Measurements from ENCODE around the gene ATG9B.
A peak's percentile ranks its signal among the peaks of the same experiment; 100 is the strongest.
"Not testable (repeated sequence)": the region's sequence is repeated elsewhere in the genome, so short reads cannot be mapped to it uniquely, and the experiment has no call there.

Gene ATG9B

DNA sequence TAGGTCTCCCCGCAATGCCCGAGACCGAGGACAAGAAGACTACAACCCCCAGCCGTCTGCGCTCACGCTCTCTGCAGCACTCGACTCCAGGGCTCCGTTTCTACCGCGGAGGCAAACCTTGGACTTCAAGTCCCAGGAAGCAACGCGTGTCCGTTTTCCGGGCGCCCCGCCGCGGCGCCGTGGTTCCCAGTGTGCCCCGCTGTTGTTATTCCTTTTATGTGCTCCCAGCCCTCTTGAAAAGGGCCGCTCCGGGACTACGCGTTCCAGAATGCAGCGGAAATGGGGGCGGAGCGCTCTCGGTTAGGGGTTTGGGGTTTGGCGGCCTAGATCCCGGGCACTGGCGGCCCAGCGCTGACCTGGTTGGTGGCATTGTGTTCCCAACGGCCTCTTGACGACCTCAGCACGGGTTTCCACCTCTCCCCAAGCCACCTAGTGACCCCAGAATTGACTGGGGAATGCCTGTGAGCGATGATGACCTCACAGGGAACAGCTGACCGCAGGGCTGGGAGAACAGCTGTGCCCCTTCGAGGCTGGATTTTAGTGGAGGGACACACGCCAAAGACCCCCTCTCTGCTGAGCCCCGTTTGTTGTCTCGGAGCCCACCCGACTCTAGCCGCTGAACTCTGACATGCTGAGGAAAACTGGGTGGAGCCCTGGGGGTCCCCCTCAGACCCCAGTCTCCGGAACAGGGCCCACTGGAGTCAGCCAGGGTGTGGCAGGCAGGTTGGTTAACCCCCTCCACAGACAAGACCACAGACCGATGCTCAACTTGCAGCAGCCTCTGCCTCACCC is 33.9 kb upstream of the ATG9B start:
- peak; percentile 100 for DNase-seq (ENCODE audit: low read depth, low spot score)

DNA sequence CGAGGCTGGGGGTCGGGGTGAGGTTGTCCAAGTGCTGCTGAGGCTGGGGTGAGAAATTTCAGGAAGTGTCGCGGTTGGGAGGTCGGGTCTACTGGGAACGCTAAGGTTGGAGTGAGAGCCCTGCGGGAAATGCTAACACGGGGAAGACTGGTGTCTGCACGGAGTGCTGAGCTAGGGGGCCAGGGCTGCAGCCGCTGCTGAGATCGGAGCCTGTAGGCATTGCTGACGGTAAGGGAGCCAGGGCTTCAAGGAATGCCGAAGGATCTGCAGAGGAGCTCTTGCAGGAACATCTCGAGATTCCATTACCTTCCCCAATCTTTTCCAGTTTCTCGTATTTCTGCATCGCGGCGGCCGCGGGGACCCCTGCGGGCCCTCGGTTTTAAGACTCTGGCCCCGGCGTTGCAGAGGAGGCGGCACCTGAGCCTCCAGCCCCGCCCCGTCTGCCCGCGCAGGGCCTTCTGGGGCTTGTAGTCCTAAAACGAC is 33.3 kb upstream of the ATG9B start, which contains the start of gene CDK5:
Gene CDK5, minus strand, starts transcription at position 392 of the 483 bp plus-strand sequence. Its CDS starts 49 bp downstream, at position 343.
- no peak for DNase-seq (ENCODE audit: low read depth, low spot score)

DNA sequence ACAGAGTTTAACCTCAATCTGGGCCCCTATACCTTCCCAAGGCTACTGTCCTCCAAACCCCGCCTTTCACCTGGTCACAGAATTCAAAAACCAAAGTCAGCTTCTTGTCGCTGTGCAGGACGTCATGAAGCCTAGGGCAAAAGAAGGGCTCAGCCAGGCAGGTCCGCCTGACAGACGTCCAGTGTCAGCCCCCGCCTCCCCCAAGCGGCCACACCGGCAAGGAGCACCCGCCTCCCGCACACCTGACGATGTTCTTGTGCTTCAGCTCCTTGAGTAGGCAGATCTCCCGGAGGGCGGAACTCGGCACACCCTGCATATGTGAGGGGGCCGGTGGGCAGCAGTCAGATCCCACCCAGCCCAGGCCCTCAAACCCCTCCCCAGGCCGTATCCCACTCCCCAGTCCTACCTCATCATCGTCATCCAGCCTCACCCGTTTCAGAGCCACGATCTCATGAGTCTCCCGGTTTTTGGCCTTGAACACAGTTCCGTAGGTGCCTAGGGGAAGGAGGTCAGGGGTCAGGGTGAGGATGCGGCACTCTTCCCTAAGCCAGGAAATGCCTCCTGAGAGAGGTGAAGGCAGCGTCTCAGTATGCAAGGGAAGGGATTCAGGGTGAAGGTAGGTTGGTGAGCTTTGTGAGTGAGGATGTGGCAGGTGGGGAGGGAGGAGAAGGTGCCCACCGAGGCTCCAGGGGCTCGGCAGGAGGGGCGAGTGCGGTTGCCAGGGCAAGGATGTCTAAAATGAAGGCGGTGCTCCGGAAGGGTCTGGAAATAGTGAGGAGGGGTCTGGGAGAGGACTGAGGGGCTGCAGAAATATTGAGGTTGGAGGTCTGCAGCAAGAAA is 32.6 kb upstream of the ATG9B start:
- peak; percentile 83 for DNase-seq (ENCODE audit: low read depth, low spot score)

DNA sequence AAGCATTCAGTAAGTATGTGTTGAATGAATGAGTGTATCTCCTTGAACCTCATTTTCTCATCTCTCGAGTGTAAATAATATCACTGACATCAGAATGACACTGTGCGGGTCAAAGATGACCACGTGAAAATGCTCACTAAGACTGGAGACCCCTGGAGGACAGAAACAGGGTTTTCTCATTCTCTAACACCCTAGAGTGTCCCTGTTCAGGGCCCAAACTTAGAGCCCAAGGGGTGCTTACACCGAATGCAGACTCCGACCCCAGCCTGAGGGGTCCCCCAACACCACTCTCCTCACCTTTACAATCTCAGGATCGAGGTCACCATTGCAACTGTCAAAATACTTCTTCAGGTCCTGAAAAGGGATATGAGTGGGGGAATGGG is 32.0 kb upstream of the ATG9B start:
- DNase-seq (ENCODE audit: low read depth, low spot score) = no peak

DNA sequence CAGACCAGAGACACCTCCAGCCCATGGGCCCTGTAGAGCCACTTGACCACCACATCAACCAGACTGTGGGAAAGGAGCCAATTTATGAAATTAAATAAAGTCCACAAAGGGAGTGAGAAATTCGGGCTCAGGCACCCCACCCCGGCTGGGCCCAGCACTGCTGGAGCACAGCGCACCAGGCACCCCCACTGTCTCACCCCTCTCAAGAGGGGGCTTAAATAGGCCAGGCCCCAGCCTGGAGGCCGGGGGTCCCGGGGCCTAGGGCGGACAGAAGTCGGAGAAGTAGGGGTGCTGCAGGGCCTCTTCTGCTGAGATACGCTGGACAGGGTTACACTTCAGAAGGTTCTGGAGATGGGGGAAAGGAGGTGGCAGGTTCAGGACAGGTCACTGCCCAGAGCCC is 29.5 kb upstream of the ATG9B start:
- DNase-seq (ENCODE audit: low read depth, low spot score) = no peak

DNA sequence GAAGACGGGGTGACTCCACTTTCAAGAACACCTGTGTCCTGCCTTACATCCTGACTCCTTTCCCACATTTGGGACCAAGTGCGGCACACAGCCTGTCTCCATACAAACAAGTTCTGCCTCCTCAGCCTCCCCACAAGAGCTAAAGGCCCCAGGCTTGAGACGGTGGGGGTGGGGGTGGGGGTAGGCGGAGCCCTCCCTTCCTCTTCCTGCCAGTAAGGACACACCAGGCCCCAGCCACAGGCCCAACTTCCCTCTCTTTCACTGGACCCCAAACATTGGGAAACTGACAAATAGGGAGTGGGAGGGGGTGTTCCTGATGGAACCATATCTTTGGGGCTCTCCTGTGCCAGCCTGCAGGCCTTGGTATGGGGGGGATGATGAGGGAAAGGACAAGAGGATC is 28.8 kb upstream of the ATG9B start:
- DNase-seq (ENCODE audit: low read depth, low spot score) = peak; percentile 50

DNA sequence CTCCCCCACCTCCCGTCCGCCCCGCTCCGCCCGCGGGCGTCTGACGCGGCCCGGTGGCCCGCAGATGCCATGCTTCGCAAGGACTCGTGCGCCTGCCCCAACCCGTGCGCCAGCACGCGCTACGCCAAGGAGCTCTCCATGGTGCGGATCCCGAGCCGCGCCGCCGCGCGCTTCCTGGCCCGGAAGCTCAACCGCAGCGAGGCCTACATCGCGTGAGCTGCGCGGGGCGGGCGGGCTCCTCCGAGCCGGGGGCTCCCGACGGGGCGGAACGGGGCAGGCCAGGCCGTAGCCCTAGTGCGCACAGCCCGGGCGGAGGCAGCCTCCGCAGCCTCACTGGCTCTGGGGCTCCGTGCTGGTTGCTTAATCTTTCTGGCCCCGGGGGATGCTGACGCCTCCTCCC is 26.8 kb upstream of the ATG9B start:
- peak; percentile 92 for DNase-seq (ENCODE audit: low read depth, low spot score)

DNA sequence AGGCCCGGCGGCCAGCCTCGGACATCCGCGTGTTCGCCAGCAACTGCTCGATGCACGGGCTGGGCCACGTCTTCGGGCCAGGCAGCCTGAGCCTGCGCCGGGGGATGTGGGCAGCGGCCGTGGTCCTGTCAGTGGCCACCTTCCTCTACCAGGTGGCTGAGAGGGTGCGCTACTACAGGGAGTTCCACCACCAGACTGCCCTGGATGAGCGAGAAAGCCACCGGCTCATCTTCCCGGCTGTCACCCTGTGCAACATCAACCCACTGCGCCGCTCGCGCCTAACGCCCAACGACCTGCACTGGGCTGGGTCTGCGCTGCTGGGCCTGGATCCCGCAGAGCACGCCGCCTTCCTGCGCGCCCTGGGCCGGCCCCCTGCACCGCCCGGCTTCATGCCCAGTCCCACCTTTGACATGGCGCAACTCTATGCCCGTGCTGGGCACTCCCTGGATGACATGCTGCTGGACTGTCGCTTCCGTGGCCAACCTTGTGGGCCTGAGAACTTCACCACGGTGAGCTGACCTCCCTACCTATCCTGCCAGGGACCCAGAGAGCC is 24.7 kb upstream of the ATG9B start:
- no peak for DNase-seq (ENCODE audit: low read depth, low spot score)

DNA sequence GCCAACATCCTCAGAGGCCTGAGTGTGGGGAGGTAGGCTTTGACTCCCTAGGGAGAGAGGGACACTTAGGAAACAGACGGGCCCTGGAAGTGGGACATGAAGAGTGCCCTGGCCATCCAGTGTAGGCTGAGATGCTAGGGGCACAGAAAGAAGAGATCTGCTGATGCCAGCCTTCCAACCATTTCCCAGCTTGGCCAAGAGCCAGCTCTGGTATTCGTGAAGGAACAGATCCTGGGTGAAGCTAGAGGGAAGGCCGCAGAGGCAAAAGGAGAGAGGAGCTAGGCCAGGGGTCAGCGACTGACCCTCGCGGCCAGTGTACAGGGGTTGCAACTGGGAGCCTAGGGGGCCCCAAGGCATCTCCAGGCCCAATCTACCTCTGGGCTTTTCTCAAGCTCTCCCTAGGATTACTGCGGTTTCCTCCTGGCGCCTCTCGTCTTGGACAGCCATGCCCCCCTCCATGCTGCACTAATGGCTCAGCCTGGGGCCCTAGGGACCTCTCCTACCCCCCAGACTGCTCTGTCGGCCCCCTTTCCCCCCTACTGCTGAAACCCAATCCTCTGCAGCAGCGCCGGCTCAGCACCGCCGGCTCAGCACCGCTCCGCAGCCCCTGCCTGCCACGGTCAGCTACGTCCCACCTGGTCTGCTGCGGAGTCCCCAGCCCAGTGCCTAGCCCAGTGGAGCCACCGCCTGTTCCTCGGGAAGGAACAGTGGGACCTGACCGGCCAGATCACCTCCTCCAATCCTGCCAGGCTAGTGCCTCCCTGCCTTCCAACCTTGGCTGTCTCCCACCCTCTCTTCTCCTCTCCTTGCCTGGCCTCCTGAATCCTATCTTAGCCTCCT is 23.9 kb upstream of the ATG9B start, which contains the start of gene ASIC3:
Gene ASIC3, plus strand, starts transcription at position 556 of the 840 bp plus-strand sequence. CDS start 355 bp downstream, outside the sequence.
- DNase-seq (ENCODE audit: low read depth, low spot score) = no peak

DNA sequence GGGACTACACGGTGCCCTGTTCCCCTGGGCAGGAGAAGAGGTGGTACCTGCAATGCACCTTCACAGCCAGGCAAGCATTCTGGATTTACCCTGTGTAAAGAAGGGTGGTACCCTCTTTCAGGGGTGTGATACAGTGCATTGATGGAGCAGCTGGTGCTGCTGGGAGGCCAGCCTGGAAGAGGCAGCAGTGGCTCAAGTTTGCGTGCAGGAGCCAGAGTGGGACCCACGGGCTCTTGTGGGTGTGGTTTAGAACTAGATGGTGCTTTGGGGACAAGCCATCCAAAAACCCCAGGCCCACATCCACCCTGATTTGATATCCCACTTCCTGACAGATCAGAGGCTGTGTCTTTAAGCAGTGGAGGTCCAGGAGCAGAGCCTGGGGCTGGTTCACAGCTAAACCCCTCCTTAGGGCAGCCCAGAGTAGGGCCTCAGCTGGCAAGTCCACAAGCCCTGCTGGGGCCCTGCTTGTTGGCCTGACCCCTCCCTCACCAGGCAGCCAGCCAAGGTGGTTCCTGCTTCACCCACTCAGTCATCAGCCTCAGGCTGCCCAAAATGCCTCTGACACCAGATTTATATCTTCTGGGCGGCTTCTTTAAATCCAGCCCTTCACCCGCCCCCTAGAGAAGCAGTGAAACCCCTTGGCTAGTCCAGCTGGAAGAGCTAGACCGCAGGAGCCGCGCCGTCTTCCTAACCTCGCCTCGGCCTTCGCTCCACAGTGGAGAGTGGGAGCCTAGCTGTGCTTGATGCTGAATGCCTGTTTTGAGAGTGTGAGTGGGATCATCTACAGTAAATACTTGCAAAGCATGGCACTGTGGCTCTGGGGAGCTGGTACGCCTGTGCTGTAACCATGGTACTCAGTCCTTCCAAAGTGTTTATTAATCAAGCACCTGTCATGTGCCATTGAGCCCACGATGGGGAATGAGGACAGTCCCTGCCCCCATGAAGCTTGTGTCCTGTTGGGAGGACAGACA is 22.6 kb upstream of the ATG9B start:
- no peak for DNase-seq (ENCODE audit: low read depth, low spot score)

DNA sequence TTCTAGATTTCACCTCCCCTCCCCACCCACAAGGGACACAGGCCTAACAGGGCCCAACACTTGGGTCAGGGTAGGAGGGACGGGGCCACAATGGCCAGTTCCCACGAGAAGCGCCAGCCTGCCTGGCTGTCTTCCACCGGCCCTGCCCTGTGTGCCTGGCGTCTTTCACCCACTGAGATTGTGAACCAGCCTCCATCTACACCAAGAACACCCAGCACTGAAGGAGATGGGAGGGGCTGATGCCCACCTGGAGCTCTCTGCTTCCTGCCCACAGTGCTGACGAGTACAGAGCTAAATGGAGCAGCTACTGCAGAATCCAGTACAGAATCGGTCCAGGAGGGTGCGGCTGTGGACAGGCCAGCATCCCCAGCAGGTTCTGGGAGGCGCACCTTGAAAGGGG is 21.7 kb upstream of the ATG9B start:
- no peak for DNase-seq (ENCODE audit: low read depth, low spot score)

DNA sequence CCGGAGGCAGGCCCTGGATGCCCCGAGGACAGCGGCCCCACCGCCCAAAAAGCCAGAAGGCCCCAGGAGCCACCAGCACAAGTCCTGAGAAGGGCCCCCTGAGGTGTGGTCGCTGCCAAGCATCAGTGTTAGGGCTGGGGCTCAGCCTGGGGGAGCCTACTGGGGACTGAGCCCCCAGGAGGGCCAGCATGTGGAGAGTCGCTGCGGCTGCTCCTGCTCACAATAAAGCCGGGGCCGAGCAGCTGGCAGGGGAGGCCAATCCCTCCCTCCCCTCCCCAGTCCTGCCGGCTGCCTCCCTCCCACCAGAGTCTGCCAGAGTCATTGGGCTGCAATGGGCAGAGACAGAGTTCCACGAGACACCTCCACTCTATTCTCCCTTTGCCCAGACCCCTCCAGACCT is 21.0 kb upstream of the ATG9B start:
- no peak for DNase-seq (ENCODE audit: low read depth, low spot score)

DNA sequence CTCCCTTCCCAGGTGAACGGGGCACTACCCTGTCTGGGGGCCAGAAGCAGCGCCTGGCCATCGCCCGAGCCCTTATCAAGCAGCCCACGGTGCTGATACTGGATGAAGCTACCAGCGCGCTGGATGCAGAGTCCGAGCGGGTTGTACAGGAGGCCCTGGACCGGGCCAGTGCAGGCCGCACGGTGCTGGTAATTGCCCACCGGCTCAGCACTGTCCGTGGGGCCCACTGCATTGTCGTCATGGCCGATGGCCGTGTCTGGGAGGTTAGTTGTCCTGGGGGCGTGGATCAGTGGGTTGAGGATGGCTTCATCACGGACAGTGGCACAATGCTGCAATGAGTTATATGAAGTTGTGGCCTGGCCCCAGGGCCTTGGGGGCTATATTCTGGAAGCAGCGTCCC is 19.7 kb upstream of the ATG9B start:
- DNase-seq (ENCODE audit: low read depth, low spot score) = no peak

DNA sequence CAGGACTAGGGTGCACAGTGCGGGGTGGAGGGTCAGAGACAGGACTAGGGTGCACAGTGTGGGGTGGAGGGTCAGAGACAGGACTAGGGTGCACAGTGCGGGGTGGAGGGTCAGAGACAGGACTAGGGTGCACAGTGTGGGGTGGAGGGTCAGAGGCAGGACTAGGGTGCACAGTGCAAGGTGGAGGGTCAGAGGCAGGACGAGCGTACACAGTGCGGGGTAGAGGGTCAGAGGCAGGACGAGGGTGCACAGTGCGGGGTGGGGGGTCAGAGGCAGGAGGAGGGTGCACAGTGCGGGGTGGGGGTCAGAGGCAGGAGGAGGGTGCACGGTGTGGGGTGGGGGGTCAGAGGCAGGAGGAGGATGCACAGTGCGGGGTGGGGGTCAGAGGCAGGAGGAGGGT is 19.2 kb upstream of the ATG9B start:
- DNase-seq (ENCODE audit: low read depth, low spot score) = not testable (repeated sequence)

DNA sequence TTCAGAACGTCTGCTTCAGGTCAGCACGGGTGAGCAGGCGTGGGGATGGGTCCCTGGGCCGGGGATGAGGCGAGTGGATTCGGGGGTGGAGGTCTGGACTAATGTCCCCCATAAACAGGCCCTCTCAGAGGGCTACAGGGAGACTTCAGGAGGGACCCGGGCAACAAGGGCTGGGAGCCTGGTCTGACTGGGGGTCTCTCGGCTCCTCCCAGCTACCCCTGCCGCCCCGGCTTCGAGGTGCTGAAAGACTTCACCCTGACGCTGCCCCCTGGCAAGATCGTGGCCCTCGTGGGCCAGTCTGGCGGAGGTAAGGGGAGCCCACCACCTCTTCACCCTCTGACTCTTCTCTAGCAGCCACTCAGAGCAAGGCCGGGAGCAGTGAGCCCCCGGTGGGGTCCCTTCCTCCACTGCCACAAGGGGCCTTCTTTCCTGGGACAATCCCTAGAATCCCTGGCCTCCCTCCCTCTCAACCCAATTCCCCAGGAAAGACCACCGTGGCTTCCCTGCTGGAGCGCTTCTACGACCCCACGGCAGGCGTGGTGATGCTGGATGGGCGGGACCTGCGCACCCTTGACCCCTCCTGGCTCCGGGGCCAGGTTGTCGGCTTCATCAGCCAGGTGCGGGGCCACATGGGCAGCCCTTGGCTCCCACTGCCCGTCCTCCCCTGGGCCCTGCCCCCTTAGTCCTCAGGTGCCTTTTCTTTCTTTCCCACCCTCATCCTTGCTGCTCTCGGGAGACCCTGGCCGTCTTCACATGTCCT is 16.5 kb upstream of the ATG9B start:
- DNase-seq (ENCODE audit: low read depth, low spot score) = no peak

DNA sequence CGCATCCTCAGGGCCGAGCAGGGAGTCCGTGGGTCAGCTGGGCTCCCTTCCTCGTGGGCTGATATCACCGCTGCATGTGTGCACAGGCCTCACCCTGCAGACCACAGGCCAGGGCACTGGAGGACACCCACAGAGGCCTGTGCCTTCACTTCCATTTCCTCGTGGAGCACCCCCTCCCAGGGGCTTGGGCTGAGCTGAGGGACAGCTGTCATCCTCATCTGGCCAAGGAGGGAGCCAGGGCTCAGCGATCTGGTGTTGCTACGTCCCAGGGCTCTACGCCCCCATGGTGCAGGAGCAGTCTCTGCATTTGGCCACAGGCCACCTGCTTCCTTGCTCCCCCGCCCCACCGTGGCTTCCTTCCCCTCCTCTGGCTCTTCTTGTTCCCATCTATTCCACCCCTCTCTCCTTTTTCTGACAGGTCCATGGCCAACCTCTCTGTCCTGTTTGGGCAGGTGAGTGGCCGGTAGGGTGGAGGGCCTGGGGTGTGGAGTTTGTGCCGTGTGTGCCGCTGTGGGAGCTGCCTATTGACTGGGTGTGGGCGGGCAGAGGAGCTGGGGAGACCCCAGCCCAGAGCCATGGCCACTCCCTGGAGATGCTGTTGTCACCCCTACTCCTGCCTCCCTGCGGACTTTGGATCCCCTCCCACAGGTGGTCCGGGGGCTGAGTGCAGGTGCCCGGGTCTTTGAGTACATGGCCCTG is 15.7 kb upstream of the ATG9B start:
- no peak for DNase-seq (ENCODE audit: low read depth, low spot score)

DNA sequence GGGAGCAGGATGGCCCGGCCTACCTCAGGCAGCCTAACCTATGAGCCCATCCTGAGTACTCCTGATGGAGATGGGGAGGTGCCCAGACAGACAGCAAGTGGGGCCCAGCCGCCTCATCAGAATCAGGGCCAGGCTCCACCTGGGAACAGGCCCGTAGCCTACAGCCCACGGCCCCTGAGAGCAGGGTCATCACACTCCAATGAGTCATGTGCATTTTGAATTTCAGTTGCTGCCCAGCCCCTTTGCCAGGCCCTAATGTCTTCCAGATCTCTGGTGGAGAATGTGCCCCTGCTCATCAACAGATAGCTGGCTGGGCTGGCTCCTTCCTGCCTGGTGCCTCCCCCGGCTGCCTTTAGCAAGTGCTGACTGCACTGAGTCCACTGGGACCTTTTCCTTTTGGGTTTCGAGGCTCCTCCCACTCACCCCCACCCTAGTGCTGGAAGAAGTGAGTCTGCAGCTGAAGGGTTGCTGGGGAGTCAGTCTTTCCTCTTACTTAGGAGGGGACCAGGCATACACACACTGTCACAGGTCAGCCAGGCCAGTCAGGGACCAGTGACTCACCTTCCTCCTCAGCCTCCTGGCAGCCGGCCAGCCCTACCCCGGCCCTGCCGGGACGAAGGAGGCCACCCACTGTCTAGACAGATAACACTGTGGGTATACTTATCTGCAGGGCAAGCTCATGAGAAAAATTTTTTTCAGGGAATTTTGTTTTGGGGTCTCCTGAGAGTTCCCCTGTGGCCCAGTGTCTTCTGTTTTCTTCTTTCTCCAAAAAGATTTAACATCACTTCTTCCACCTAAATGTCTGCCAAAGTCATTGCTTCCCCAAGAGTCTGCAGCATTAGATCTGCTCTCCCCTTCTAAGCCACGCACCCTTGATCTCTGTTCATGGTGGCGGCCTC is 14.9 kb upstream of the ATG9B start:
- peak; percentile 63 for DNase-seq (ENCODE audit: low read depth, low spot score)

DNA sequence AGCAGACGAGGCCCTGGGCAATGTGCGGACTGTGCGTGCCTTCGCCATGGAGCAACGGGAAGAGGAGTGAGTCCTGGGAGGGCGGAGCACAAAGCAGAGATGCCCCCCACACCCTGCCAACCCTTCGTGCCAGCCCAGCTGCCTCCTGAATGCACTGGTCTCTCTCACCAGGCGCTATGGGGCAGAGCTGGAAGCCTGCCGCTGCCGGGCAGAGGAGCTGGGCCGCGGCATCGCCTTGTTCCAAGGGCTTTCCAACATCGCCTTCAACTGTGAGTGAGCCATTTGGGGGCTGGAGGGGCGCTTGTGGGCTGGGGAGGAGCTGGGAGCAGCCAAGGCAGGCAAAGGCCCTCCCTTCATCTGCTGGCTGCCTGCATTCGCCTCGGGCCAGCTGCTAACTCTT is 11.6 kb upstream of the ATG9B start:
- no peak for DNase-seq (ENCODE audit: low read depth, low spot score)

Data from ELF-1 (cell line).